Thymus (tissue), 11 donors: ENCODE data around the gene PKIG. TPM values are rescaled to one million over a fixed set of nuclear protein-coding genes. Genes with fewer than 3 reads are reported as not detected.

Source experiments
- DNase-seq, 9 donors: peaks; one replicate each; pipeline ENCODE4 v3.0.0-alpha.2; 2013; ENCODE audit warnings: low spot score in 9 of 9, low read depth in 6 of 9, missing footprints in 1 of 9
- H3K27ac ChIP-seq, 2 donors: one replicate each; pipeline ENCODE4 v1.5.1; 2013; ENCODE audit warnings: control low read depth in 1 of 2, low read depth in 1 of 2, low read length in 1 of 2, mild to moderate bottlenecking in 1 of 2, moderate library complexity in 1 of 2
- H3K27me3 ChIP-seq, 2 donors: one replicate each; pipeline ENCODE4 v1.5.1; 2013; ENCODE audit warnings: low read length in 1 of 2; ENCODE audit not compliant: control insufficient read depth in 2 of 2, insufficient read depth in 1 of 2
- H3K36me3 ChIP-seq, 2 donors: one replicate each; pipeline ENCODE4 v1.5.1; 2013; ENCODE audit warnings: low read length in 1 of 2, mild to moderate bottlenecking in 1 of 2, moderate library complexity in 1 of 2; ENCODE audit not compliant: control insufficient read depth in 2 of 2, insufficient read depth in 2 of 2
- H3K4me1 ChIP-seq, 2 donors: one replicate each; pipeline ENCODE4 v1.5.1; 2013; ENCODE audit warnings: low read length in 2 of 2; ENCODE audit not compliant: control insufficient read depth in 2 of 2, insufficient read depth in 2 of 2
- H3K4me3 ChIP-seq, 2 donors: one replicate each; pipeline ENCODE4 v1.5.1; 2013; ENCODE audit warnings: low read length in 2 of 2, control low read depth in 1 of 2, mild to moderate bottlenecking in 1 of 2
- H3K9me3 ChIP-seq, 2 donors: one replicate each; pipeline ENCODE4 v1.5.1; 2013; ENCODE audit warnings: low read length in 1 of 2, mild to moderate bottlenecking in 1 of 2; ENCODE audit not compliant: control insufficient read depth in 2 of 2, insufficient read depth in 1 of 2
- WGBS: extraction: QIAGEN DNeasy Blood & Tissue Kit; methylation state at CpG from one replicate; pipeline ENCODE4 v1.1.7; 2013; 5-methylcytosine and 5-hydroxymethylcytosine counted together
- polyA plus RNA-seq: library from polyadenylated mRNA; stranded (reverse); fragments of 200-250 nt; gene quantifications from one replicate; pipeline ENCODE4 v1.2.3, GENCODE V29; 2013
- total RNA-seq: library from RNA; stranded (reverse); fragments of 120-200 nt; gene quantifications from one replicate; pipeline ENCODE4 v1.2.4, GENCODE V29; 2013
- donor health status: healthy.

Gene PKIG
- total and polyA plus RNA-seq, 2 donors = 27.7 to 41.7 TPM

DNA sequence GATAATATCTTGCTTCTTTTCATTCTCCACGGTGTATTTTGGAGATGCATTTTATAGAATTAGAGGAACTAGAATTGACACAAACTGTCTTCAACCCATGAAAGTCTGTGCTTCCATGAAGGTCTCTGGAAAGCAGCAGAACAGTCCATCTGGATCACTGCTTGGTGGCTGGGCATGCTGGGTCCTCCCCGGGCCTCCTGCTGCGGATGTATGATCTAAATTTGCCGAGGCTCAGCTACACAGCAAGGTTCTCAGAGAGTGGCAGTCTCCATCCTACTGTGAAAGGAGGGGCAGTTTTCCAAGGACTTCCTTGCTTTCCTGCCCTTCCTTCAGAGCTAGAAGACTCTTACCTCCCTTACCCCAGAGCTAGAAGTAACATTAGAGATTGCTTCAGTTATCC lies 15.1 kb downstream of the PKIG start:
- H3K27me3 ChIP-seq = no peaks in the 10 kb centered on the region
- DNase-seq = no peak
- H3K4me1 ChIP-seq = peaks cover 8 to 41% of the 10 kb centered on the region in 2 donors
- H3K4me3 ChIP-seq = no peak overlapping the region
- WGBS = 94% methylated on average over 4 of the region's 4 CpGs
- no peaks in the 10 kb centered on the region for H3K9me3 ChIP-seq
- no peaks in the 10 kb centered on the region for H3K36me3 ChIP-seq
- H3K27ac ChIP-seq = no peak overlapping the region

DNA sequence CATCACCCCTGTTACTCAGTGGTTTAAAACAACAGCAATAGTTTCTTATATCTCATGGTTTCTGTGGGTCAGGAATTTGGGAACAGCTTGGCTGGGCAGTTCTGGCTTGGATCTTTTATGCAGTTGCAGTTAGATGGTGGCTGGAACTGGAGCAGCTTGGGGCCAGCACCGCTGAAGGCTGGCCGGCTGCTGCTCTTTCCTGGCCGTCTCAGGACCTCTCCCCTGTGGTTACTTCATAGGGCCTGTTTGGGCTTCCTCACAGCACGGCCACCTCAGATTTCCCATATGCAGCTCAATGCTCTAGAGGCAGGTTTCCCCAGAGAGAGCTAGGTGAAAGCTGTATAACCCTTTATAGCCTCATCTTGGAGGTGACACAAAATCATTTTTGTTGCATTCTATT lies 15.6 kb downstream of the PKIG start:
- WGBS = 89% methylated on average over 4 of the region's 4 CpGs
- H3K27me3 ChIP-seq = no peaks in the 10 kb centered on the region
- H3K9me3 ChIP-seq = no peaks in the 10 kb centered on the region
- no peak overlapping the region for H3K4me3 ChIP-seq
- H3K36me3 ChIP-seq = no peaks in the 10 kb centered on the region
- peaks cover 8 to 41% of the 10 kb centered on the region in 2 donors for H3K4me1 ChIP-seq
- DNase-seq = no peak
- peak overlapping the region; percentile 5 to 8 for H3K27ac ChIP-seq

DNA sequence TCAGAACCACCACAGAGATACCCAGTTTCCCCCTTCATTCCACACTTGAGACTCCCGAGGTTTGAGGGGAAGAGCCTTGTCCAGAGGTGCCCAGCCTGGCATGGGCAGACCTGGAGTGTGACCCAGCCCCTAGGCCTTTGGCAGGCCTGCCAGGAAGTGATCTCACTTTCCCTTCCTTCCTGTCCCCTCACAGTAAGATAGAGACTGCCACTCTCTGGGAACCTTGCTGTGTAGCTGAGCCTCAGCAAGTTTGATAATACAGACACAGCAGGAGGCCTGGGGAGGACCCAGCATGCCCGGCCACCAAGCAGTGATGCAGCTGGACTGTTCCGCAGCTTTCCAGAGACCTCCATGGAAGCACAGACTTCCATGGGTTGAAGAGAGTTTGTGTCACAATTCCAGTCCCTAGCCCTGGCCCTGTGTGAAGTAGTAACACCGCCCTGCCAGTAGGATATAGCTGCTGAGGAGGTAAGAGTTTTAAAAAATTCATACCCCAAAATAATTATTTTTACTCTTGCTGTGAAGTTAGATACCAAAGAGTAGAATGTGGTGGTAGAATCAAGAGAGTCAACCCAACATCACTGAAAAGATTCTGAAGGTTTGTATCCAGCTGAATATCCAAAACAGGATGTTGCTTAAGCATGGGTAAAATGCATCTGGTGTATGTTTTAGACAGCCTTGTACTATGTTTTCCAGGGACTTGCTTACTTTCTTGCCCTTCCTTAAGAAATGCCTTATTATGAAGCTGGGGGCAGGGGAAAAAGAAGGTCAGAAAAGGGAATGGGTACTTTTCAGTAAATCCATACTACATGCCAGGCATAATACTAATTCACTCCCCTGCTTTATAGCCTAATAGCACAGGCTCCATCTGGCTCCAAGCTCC lies 16.3 kb downstream of the PKIG start:
- Histone ChIP-seq H3K4me3 (peak overlapping the region in 1 of 2 donors; percentile 12), H3K36me3 (no peaks in the 10 kb centered on the region), H3K9me3 (no peaks in the 10 kb centered on the region), H3K27ac (peak overlapping the region; percentile 32 to 36), H3K27me3 (no peaks in the 10 kb centered on the region), H3K4me1 (peaks cover 8 to 41% of the 10 kb centered on the region in 2 donors)
- peak in 1 of 9 donors; percentile 53 for DNase-seq
- 72% methylated on average over 4 of the region's 4 CpGs for WGBS

DNA sequence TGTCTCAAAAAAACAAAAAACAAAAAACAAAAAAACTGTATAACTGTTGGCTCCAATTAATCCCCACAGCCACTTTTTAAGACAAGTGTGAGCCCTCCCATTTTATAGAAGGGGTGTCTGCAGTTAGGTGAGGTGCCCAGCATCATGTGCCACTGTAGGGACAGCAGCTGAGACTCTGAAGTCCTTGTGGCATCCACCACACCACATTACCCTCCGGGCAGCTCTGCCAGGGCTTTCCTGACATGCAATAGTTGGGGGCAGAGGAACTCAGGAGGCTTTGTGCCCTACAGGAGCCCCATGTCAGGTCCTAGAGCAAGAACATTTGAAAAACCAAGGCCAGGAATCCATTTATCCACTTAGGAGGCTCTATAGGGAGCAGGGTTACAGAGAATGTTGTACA lies 17.3 kb downstream of the PKIG start:
- peak overlapping the region; percentile 46 to 83 for H3K27ac ChIP-seq
- 88% methylated on average over 1 of the region's 1 CpG for WGBS
- no peaks in the 10 kb centered on the region for H3K27me3 ChIP-seq
- H3K36me3 ChIP-seq = no peaks in the 10 kb centered on the region
- DNase-seq = no peak
- H3K4me3 ChIP-seq = no peak overlapping the region
- no peaks in the 10 kb centered on the region for H3K9me3 ChIP-seq
- H3K4me1 ChIP-seq = peaks cover 8 to 36% of the 10 kb centered on the region in 2 donors

DNA sequence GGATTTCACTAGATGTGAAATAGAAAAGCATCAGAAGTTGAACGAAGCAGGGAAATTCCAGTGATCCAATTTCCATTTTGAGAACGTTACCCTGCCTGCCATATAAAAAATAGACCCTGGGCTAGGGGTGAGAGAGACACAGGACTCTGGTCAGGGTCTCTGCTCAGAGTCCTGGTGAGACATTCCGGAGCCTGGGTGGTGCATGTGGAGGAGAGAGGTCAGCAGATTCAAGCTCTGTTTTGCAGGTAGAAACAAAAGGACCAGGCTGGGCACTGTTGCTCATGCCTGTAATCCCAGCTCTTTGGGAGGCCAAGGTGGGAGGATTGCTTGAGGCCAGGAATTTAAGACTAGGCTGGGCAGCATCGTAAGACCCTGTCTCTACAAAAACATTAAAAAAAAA lies 17.9 kb downstream of the PKIG start:
- Histone ChIP-seq H3K4me3 (no peak overlapping the region), H3K9me3 (no peaks in the 10 kb centered on the region), H3K27me3 (no peaks in the 10 kb centered on the region), H3K4me1 (peaks cover 8 to 36% of the 10 kb centered on the region in 2 donors), H3K36me3 (no peaks in the 10 kb centered on the region), H3K27ac (peak overlapping the region; percentile 37 to 83)
- WGBS = 93% methylated on average over 4 of the region's 4 CpGs
- DNase-seq = no peak

DNA sequence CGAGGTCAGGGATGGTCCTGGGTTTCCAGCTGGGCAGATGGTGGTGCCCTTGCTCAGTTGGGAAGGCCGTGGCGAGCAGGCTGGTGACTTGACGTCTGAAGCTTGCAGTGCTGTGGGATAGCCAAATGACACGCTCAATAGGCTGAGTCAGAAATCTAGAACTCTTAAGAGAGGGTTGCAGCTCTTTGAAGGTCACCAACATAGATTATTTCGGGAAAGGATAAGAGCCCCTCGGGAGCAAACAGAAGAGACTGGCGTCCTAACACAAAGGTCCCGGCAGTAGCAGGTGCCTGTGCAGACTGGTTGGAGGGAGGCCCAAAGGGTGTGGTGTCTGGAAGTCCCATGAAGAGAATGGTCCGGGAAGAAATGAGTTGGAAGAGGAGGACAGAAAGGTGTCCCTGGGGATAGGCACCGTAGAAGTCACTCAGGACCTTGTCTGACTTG lies 18.4 kb downstream of the PKIG start:
- peaks cover 8 to 36% of the 10 kb centered on the region in 2 donors for H3K4me1 ChIP-seq
- no peaks in the 10 kb centered on the region for H3K36me3 ChIP-seq
- WGBS = 94% methylated on average over 11 of the region's 11 CpGs
- H3K27ac ChIP-seq = peak overlapping the region in 1 of 2 donors; percentile 83
- no peak for DNase-seq
- H3K4me3 ChIP-seq = no peak overlapping the region
- no peaks in the 10 kb centered on the region for H3K9me3 ChIP-seq
- no peaks in the 10 kb centered on the region for H3K27me3 ChIP-seq

DNA sequence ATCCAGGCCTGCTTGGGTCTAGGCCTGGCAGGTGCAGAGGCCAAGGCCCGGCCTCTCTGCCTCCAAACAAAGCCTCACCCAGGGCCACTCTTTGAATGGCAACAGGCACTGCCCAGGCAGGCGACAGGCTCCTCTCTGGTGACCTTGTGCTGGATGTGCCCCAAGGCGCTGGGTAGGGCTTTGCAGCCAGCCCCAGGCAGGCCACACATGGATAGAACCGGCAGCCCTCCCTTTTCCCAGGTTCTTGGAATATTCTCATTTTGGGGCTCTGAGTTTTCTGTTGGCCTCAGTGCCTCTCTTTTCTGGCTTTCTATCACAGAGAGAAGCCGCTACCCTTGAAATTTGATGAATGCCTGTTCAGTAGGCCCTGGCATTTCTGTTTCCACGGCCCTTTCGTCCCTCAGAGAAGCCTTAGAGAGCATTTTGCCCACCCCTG lies 18.9 kb downstream of the PKIG start:
- no peaks in the 10 kb centered on the region for H3K27me3 ChIP-seq
- 91% methylated on average over 7 of the region's 7 CpGs for WGBS
- DNase-seq = no peak
- peaks cover 8 to 36% of the 10 kb centered on the region in 2 donors for H3K4me1 ChIP-seq
- peak overlapping the region; percentile 46 to 83 for H3K27ac ChIP-seq
- no peak overlapping the region for H3K4me3 ChIP-seq
- H3K9me3 ChIP-seq = no peaks in the 10 kb centered on the region
- H3K36me3 ChIP-seq = no peaks in the 10 kb centered on the region

DNA sequence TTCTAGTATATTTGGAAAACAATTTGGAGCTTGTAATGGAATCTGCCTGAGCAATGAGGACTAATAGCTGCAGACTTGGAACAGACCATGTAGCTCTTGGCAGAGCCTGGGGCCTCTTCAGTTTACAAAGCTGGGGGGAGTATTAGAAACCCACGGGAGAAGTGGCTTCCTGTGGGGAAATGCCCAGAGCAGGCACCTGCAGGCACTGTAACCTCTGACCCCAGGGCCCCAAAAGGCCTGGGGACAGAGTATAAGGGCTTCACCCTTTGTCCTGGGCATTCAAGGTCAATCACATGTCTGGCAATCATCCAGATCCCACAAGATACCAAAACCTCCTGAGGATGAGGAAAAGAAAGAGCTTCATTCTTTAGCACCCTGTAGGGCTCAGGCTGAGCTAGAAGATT lies 19.4 kb downstream of the PKIG start:
- 5% methylated on average over 1 of the region's 1 CpG for WGBS
- DNase-seq = no peak
- no peaks in the 10 kb centered on the region for H3K27me3 ChIP-seq
- H3K9me3 ChIP-seq = peaks cover 0 to 4% of the 10 kb centered on the region in 2 donors
- H3K4me3 ChIP-seq = no peak overlapping the region
- peaks cover 8 to 36% of the 10 kb centered on the region in 2 donors for H3K4me1 ChIP-seq
- H3K36me3 ChIP-seq = no peaks in the 10 kb centered on the region
- peak overlapping the region; percentile 2 to 83 for H3K27ac ChIP-seq

DNA sequence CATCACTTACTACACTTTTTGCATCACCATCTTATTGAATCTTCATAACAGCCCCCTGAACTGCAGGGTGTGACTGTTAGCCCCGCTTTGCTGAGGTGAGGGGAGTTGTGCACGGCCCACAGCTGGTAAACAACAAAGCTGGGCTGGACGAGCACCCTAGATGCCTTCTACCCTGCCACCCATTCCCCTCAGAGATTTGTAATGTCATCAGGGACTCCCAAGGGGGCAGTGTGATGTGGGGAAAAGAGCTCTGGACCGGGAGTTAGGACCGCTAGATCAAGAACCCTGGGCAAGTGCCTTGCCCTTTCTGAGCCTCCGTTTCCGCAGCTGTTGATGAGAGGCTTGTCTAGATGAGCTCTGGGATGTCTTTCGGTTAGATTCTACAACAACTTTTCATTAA lies 20.9 kb downstream of the PKIG start:
- Histone ChIP-seq H3K4me3 (no peak overlapping the region), H3K4me1 (peaks cover 7 to 32% of the 10 kb centered on the region in 2 donors), H3K27me3 (no peaks in the 10 kb centered on the region), H3K36me3 (no peaks in the 10 kb centered on the region), H3K9me3 (peaks cover 0 to 5% of the 10 kb centered on the region in 2 donors), H3K27ac (no peak overlapping the region)
- no peak for DNase-seq
- WGBS = 97% methylated on average over 8 of the region's 8 CpGs
